HCT116 (cell line): ENCODE data around the gene SOAT2. TPM values are rescaled to one million over a fixed set of nuclear protein-coding genes. Genes with fewer than 3 reads are reported as not detected.

Source experiments
- ATAC-seq: fragments of 200-7000 bp; cut with Tn5 transposase; 2 replicates; pipeline ENCODE4 v1.9.1; 2020; ENCODE audit warnings: mild to moderate bottlenecking, moderate library complexity
- BruUV-seq: library from RNA; stranded (reverse); fragments of 400-500 nt; replicated peaks from 2 replicates; lab custom pipeline; 2021; lab: Mats Ljungman, UMichigan
- CTCF ChIA-PET: fragments of 300-600 bp; sonication (Branson Sonifier 250); formaldehyde crosslinking; loops from one replicate; lab custom pipeline; 2021; ENCODE audit warnings: antibody characterized with exemption; lab: Charles Lee
- POLR2A ChIA-PET: fragments of 300-600, 350-600 bp; sonication (Branson Sonifier 250); formaldehyde crosslinking; loops from one replicate; lab custom pipeline; 2021; ENCODE audit warnings: antibody characterized with exemption; lab: Charles Lee
- RAD21 ChIA-PET, 2 experiments: fragments of 300-600 bp; sonication (Branson Sonifier 250); formaldehyde crosslinking; loops; one replicate each; lab custom pipeline; 2023; ENCODE audit warnings: low total read pairs in 2 of 2; ENCODE audit not compliant: uncharacterized antibody in 2 of 2, unreplicated experiment in 2 of 2, low non-redundant PET in 1 of 2; lab: Charles Lee
- DNase-seq: peaks from one replicate; pipeline ENCODE4 v3.0.0-alpha.2; 2010; ENCODE audit warnings: low read depth, low spot score
- H2AFZ ChIP-seq: fragments of 200-600 bp; shearing (Covaris generic), sonication (generic); 2 replicates; pipeline ENCODE4 v1.6.1; 2017; ENCODE audit warnings: low read depth, mixed run types, mixed read lengths, antibody characterized with exemption, low read length; ENCODE audit not compliant: poor library complexity, severe bottlenecking
- H3K27ac ChIP-seq: 2 replicates; pipeline ENCODE4 v1.5.1; 2012; ENCODE audit warnings: low read depth, low read length
- H3K27me3 ChIP-seq: fragments of 200-600 bp; sonication (generic); 2 replicates; pipeline ENCODE4 v1.6.1; 2016; ENCODE audit warnings: mixed run types, low read length, mixed read lengths; ENCODE audit not compliant: insufficient read depth
- H3K36me3 ChIP-seq, 2 experiments: fragments of 200-500 bp in 1 of 2; fragments of 200-600 bp in 1 of 2; sonication (Bioruptor generic) in 1 of 2; sonication (generic) in 1 of 2; 2 replicates each; pipeline versions ENCODE4 v1.5.1 to v1.6.1; 2014 to 2016; ENCODE audit warnings: low read length in 2 of 2, inconsistent platforms in 1 of 2, mixed read lengths in 1 of 2, mixed run types in 1 of 2; ENCODE audit not compliant: insufficient read depth in 2 of 2, control insufficient read depth in 1 of 2
- H3K4me1 ChIP-seq, 2 experiments: fragments of 200-600 bp in 1 of 2; sonication (generic) in 1 of 2; 2 replicates each; pipeline versions ENCODE4 v1.5.1 to v1.6.1; 2012 to 2017; ENCODE audit warnings: low read length in 2 of 2, inconsistent platforms in 1 of 2, mild to moderate bottlenecking in 1 of 2, mixed read lengths in 1 of 2, mixed run types in 1 of 2, moderate library complexity in 1 of 2; ENCODE audit not compliant: insufficient read depth in 2 of 2, control insufficient read depth in 1 of 2
- H3K4me2 ChIP-seq: fragments of 200-600 bp; sonication (generic); 2 replicates; pipeline ENCODE4 v1.6.1; 2017; ENCODE audit warnings: mixed run types, low read length, mixed read lengths
- H3K4me3 ChIP-seq, 2 experiments: fragments of 200-600 bp in 1 of 2; sonication (generic) in 1 of 2; replicated peaks in 1 of 2; 2 replicates each; pipeline ENCODE4 v1.5.1; 2011 to 2016; ENCODE audit warnings: low read length in 2 of 2, control low read depth in 1 of 2, low read depth in 1 of 2, mild to moderate bottlenecking in 1 of 2, mixed read lengths in 1 of 2, mixed run types in 1 of 2
- H3K79me2 ChIP-seq: fragments of 200-600 bp; sonication (generic); 2 replicates; pipeline ENCODE4 v1.6.1; 2017; ENCODE audit warnings: mild to moderate bottlenecking, mixed run types, low read length, moderate library complexity, mixed read lengths; ENCODE audit not compliant: insufficient read depth
- H3K9ac ChIP-seq: fragments of 200-600 bp; sonication (generic); 2 replicates; pipeline ENCODE4 v1.6.1; 2016; ENCODE audit warnings: low read length, mixed read lengths
- H3K9me2 ChIP-seq: fragments of 200-600 bp; sonication (generic), shearing (Covaris generic); 2 replicates; pipeline ENCODE4 v1.6.1; 2017; ENCODE audit warnings: mixed run types, mild to moderate bottlenecking, moderate library complexity; ENCODE audit not compliant: insufficient read depth
- H3K9me3 ChIP-seq, 2 experiments: fragments of 200-500 bp in 1 of 2; fragments of 200-600 bp in 1 of 2; sonication (Bioruptor generic) in 1 of 2; sonication (generic) in 1 of 2; 2 replicates each; pipeline ENCODE4 v1.6.1; 2014 to 2017; ENCODE audit warnings: low read length in 2 of 2, mixed read lengths in 2 of 2, inconsistent platforms in 1 of 2, low read depth in 1 of 2, mild to moderate bottlenecking in 1 of 2, mixed run types in 1 of 2, moderate library complexity in 1 of 2; ENCODE audit not compliant: control insufficient read depth in 1 of 2, insufficient read depth in 1 of 2
- H4K20me1 ChIP-seq: fragments of 200-600 bp; sonication (generic), shearing (Covaris generic); 2 replicates; pipeline ENCODE4 v1.6.1; 2017; ENCODE audit warnings: mixed run types, mild to moderate bottlenecking, moderate library complexity; ENCODE audit not compliant: insufficient read depth
- CEBPB ChIP-seq: IDR thresholded peaks from 2 replicates; pipeline ENCODE4 v1.6.1; 2012; ENCODE audit warnings: low read depth
- EGR1 ChIP-seq: IDR thresholded peaks from 2 replicates; pipeline ENCODE4 v1.6.1; 2012; ENCODE audit warnings: low read depth
- ELF1 ChIP-seq: IDR thresholded peaks from 2 replicates; pipeline ENCODE4 v1.6.1; 2012; ENCODE audit warnings: low read depth, borderline replicate concordance
- EZH2 ChIP-seq: fragments of 200-600 bp; sonication (generic); IDR thresholded peaks from 2 replicates; pipeline ENCODE4 v1.6.1; 2017; ENCODE audit warnings: antibody characterized with exemption, mixed run types
- POLR2A ChIP-seq: IDR thresholded peaks from 2 replicates; pipeline ENCODE4 v1.7.0; 2011; ENCODE audit warnings: borderline replicate concordance; ENCODE audit not compliant: insufficient read depth, insufficient read length; ENCODE audit errors: extremely low read depth
- RAD21 ChIP-seq: IDR thresholded peaks from 2 replicates; pipeline ENCODE4 v1.6.1; 2012; ENCODE audit warnings: low read depth, mild to moderate bottlenecking
- SIN3A ChIP-seq: IDR thresholded peaks from 2 replicates; pipeline ENCODE4 v1.6.1; 2012; ENCODE audit warnings: low read depth
- SP1 ChIP-seq: IDR thresholded peaks from 2 replicates; pipeline ENCODE4 v1.6.1; 2012; ENCODE audit warnings: low read depth
- SRF ChIP-seq: IDR thresholded peaks from 2 replicates; pipeline ENCODE4 v1.6.1; 2012; ENCODE audit warnings: low read depth
- TCF7L2 ChIP-seq: IDR thresholded peaks from 2 replicates; pipeline ENCODE4 v1.7.0; 2011; ENCODE audit warnings: borderline replicate concordance, inconsistent platforms; ENCODE audit not compliant: insufficient read depth, insufficient read length; ENCODE audit errors: extremely low read depth
- YY1 ChIP-seq: IDR thresholded peaks from 2 replicates; pipeline ENCODE4 v1.6.1; 2011; ENCODE audit warnings: low read length, low read depth, moderate library complexity, mild to moderate bottlenecking; ENCODE audit not compliant: insufficient replicate concordance; ENCODE audit errors: extremely low read depth
- ZFX ChIP-seq: fragments of 450-650 bp; IDR thresholded peaks from 2 replicates; pipeline ENCODE4 v1.6.1; 2017
- intact Hi-C: fragments of 100-400 bp; cut with micrococcal nuclease; formaldehyde crosslinking; loops from 2 replicates; pipeline ENCODE4 v1.10.0; 2022
- total RNA-seq: library from RNA; stranded (reverse); gene quantifications from one replicate; pipeline ENCODE4 v1.2.1, GENCODE V29; 2021; ENCODE audit not compliant: unreplicated experiment
- TF ChIP-seq, protein P1 (sequence below): IDR thresholded peaks from 2 replicates; pipeline ENCODE4 v1.6.1; 2012; ENCODE audit warnings: low read depth
- TF ChIP-seq, protein P2 (sequence below), 3 experiments: fragments of 200-600 bp in 1 of 3; sonication (generic) in 1 of 3; IDR thresholded peaks in 2 of 3; conservative IDR thresholded peaks in 1 of 3; 2 replicates each; pipeline ENCODE4 v1.5.1; 2012 to 2017; ENCODE audit warnings: low read depth in 2 of 3, low read length in 2 of 3, antibody characterized with exemption in 1 of 3, borderline replicate concordance in 1 of 3, control low read depth in 1 of 3, mild to moderate bottlenecking in 1 of 3, mixed read lengths in 1 of 3, mixed run types in 1 of 3, moderate library complexity in 1 of 3; ENCODE audit not compliant: insufficient read depth in 1 of 3
- TF ChIP-seq, protein P3 (sequence below): IDR thresholded peaks from 2 replicates; pipeline ENCODE4 v1.6.1; 2011; ENCODE audit warnings: mild to moderate bottlenecking, low read length, moderate library complexity; ENCODE audit not compliant: insufficient replicate concordance; ENCODE audit errors: extremely low read depth
- TF ChIP-seq, protein P4 (sequence below): IDR thresholded peaks from 2 replicates; pipeline ENCODE4 v1.6.1; 2012

The SOAT2 gene
- total RNA-seq, 1 experiment from 2014 or later = 0.17 TPM

GRCh38 chr12:53160000-53160399, 56.7 kb downstream of the SOAT2 start:
- H3K36me3 ChIP-seq = no peaks in the 10 kb centered on the region
- no peaks in the 10 kb centered on the region for H3K9me3 ChIP-seq
- no peaks in the 10 kb centered on the region for H4K20me1 ChIP-seq
- intact Hi-C loops = loop anchor here (1.0 kb wide), 3 partner anchors 30 to 127 kb away; no protein-coding TSS in a partner anchor
- H3K27me3 ChIP-seq = no peaks in the 10 kb centered on the region
- BruUV-seq = no TSS peak
- no peak for ATAC-seq
- no peaks in the 10 kb centered on the region for H3K79me2 ChIP-seq
- peaks cover 3 to 15% of the 10 kb centered on the region in 2 experiments; a peak in 3 of 4 replicates for H3K4me1 ChIP-seq
- RAD21 ChIA-PET = interaction anchor here (1.3 to 1.8 kb wide), 3 partner anchors 30 to 161 kb away, joined by 3 to 8 read pairs (median 4); partner anchors contain the start of gene AAAS (in 1 of the 2)
- POLR2A ChIA-PET = interaction anchor here (0.8 to 1.4 kb wide), 3 partner anchors 20 to 81 kb away, joined by 3 to 5 read pairs (median 5); partner anchors contain the start of genes CSAD, SPRYD3 and ZNF740
- DNase-seq = no peak
- no peak overlapping the region for H2AFZ ChIP-seq
- TF ChIP-seq, protein P1, sequence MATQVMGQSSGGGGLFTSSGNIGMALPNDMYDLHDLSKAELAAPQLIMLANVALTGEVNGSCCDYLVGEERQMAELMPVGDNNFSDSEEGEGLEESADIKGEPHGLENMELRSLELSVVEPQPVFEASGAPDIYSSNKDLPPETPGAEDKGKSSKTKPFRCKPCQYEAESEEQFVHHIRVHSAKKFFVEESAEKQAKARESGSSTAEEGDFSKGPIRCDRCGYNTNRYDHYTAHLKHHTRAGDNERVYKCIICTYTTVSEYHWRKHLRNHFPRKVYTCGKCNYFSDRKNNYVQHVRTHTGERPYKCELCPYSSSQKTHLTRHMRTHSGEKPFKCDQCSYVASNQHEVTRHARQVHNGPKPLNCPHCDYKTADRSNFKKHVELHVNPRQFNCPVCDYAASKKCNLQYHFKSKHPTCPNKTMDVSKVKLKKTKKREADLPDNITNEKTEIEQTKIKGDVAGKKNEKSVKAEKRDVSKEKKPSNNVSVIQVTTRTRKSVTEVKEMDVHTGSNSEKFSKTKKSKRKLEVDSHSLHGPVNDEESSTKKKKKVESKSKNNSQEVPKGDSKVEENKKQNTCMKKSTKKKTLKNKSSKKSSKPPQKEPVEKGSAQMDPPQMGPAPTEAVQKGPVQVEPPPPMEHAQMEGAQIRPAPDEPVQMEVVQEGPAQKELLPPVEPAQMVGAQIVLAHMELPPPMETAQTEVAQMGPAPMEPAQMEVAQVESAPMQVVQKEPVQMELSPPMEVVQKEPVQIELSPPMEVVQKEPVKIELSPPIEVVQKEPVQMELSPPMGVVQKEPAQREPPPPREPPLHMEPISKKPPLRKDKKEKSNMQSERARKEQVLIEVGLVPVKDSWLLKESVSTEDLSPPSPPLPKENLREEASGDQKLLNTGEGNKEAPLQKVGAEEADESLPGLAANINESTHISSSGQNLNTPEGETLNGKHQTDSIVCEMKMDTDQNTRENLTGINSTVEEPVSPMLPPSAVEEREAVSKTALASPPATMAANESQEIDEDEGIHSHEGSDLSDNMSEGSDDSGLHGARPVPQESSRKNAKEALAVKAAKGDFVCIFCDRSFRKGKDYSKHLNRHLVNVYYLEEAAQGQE = no peak
- TF ChIP-seq RAD21 (no peak), SP1 (no peak), EGR1 (no peak), EZH2 (no peak), YY1 (no peak), TCF7L2 (no peak), ZFX (no peak), SRF (no peak), SIN3A (no peak), ELF1 (no peak), CEBPB (no peak), POLR2A (no peak)
- TF ChIP-seq, protein P2, sequence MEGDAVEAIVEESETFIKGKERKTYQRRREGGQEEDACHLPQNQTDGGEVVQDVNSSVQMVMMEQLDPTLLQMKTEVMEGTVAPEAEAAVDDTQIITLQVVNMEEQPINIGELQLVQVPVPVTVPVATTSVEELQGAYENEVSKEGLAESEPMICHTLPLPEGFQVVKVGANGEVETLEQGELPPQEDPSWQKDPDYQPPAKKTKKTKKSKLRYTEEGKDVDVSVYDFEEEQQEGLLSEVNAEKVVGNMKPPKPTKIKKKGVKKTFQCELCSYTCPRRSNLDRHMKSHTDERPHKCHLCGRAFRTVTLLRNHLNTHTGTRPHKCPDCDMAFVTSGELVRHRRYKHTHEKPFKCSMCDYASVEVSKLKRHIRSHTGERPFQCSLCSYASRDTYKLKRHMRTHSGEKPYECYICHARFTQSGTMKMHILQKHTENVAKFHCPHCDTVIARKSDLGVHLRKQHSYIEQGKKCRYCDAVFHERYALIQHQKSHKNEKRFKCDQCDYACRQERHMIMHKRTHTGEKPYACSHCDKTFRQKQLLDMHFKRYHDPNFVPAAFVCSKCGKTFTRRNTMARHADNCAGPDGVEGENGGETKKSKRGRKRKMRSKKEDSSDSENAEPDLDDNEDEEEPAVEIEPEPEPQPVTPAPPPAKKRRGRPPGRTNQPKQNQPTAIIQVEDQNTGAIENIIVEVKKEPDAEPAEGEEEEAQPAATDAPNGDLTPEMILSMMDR (IDR thresholded peaks at IDR 0.05 in 2 of 3, conservative IDR thresholded peaks at IDR 0.05 in 1 of 3; ENCODE audit: borderline replicate concordance in 1 of 3, insufficient read depth in 1 of 3, low read depth in 2 of 3, low read length in 2 of 3) = no peak
- TF ChIP-seq, protein P3, sequence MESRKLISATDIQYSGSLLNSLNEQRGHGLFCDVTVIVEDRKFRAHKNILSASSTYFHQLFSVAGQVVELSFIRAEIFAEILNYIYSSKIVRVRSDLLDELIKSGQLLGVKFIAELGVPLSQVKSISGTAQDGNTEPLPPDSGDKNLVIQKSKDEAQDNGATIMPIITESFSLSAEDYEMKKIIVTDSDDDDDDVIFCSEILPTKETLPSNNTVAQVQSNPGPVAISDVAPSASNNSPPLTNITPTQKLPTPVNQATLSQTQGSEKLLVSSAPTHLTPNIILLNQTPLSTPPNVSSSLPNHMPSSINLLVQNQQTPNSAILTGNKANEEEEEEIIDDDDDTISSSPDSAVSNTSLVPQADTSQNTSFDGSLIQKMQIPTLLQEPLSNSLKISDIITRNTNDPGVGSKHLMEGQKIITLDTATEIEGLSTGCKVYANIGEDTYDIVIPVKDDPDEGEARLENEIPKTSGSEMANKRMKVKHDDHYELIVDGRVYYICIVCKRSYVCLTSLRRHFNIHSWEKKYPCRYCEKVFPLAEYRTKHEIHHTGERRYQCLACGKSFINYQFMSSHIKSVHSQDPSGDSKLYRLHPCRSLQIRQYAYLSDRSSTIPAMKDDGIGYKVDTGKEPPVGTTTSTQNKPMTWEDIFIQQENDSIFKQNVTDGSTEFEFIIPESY = no peak
- TF ChIP-seq, protein P4, sequence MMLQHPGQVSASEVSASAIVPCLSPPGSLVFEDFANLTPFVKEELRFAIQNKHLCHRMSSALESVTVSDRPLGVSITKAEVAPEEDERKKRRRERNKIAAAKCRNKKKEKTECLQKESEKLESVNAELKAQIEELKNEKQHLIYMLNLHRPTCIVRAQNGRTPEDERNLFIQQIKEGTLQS = no peak
- no peak overlapping the region for H3K9ac ChIP-seq
- H3K27ac ChIP-seq = no peak overlapping the region; the same call in 1 of the 2 replicates
- H3K4me2 ChIP-seq = no peak overlapping the region
- CTCF ChIA-PET = interaction anchor here (0.6 to 3.4 kb wide), 13 partner anchors 11 to 192 kb away, joined by 3 to 34 read pairs (median 5); partner anchors contain the start of genes AAAS, CSAD, SPRYD3 and ZNF740
- no peak overlapping the region for H3K4me3 ChIP-seq
- H3K9me2 ChIP-seq = no peaks in the 10 kb centered on the region
